Erythroblast (primary cell): Measurements from ENCODE around the gene SPATS1.

ENCODE experiments used
- GATA1 ChIP-seq: IDR thresholded peaks from 2 replicates; pipeline ENCODE4 v1.6.1; 2011; ENCODE audit warnings: low read depth, mild to moderate bottlenecking, control low read depth, low read length, moderate library complexity
- POLR2A ChIP-seq: IDR thresholded peaks from 2 replicates; pipeline ENCODE4 v1.6.1; 2011; ENCODE audit warnings: mild to moderate bottlenecking, low read length

GRCh38 chr6:44292661-44293365 lies 49.6 kb upstream of the SPATS1 start:
- TF ChIP-seq POLR2A (no peak), GATA1 (no peak)
